IPS-18c (cell line): ENCODE data around the gene SULT1E1.

Experiments
- H3K4me3 ChIP-seq: 2 replicates; pipeline ENCODE4 v1.7.0; 2013; ENCODE audit warnings: low read depth, mild to moderate bottlenecking, low read length, moderate library complexity; ENCODE audit not compliant: insufficient read depth
- H3K9me3 ChIP-seq: one replicate; pipeline ENCODE4 v1.6.1; 2013; ENCODE audit warnings: mild to moderate bottlenecking, low read length, moderate library complexity; ENCODE audit not compliant: control insufficient read depth, insufficient read depth

Gene SULT1E1

GRCh38 chr4:69860052-69860451 is at the start of gene SULT1E1:
Gene SULT1E1 (minus strand): TSS chr4:69860145. CDS start chr4:69857644, 2,501 bp downstream.
- no peaks in the 10 kb centered on the region for H3K9me3 ChIP-seq
- no peak within 1 kb of the TSS for H3K4me3 ChIP-seq

GRCh38 chr4:69909195-69909594 is 49.2 kb upstream of the SULT1E1 start:
- Histone ChIP-seq H3K4me3 (no peak overlapping the region), H3K9me3 (no peaks in the 10 kb centered on the region)

GRCh38 chr4:69907151-69907550 is 47.2 kb upstream of the SULT1E1 start:
- no peaks in the 10 kb centered on the region for H3K9me3 ChIP-seq
- no peak overlapping the region for H3K4me3 ChIP-seq

- no peaks in the 10 kb centered on the region for H3K9me3 ChIP-seq
- no peak overlapping the region for H3K4me3 ChIP-seq
These were observed 36.7 kb upstream of the SULT1E1 start for GRCh38 chr4:69896530-69897116.

- no peaks in the 10 kb centered on the region for H3K9me3 ChIP-seq
- no peak overlapping the region for H3K4me3 ChIP-seq
These were observed 34.8 kb upstream of the SULT1E1 start for GRCh38 chr4:69894721-69895120.

- no peak overlapping the region for H3K4me3 ChIP-seq
These were observed 34.2 kb upstream of the SULT1E1 start for GRCh38 chr4:69894186-69894585.

GRCh38 chr4:69888336-69888735 is 28.4 kb upstream of the SULT1E1 start:
- no peaks in the 10 kb centered on the region for H3K9me3 ChIP-seq
- no peak overlapping the region for H3K4me3 ChIP-seq

More at GRCh38 chr4:69894186-69894585, 34.2 kb upstream of the SULT1E1 start:
- H3K9me3 ChIP-seq, result no peaks in the 10 kb centered on the region

GRCh38 chr4:69882150-69882549 is 22.2 kb upstream of the SULT1E1 start:
- Histone ChIP-seq H3K9me3 (no peaks in the 10 kb centered on the region), H3K4me3 (no peak overlapping the region)

GRCh38 chr4:69881173-69881773 is 21.3 kb upstream of the SULT1E1 start:
- Histone ChIP-seq H3K4me3 (no peak overlapping the region), H3K9me3 (no peaks in the 10 kb centered on the region)

- Histone ChIP-seq H3K4me3 (no peak overlapping the region), H3K9me3 (no peaks in the 10 kb centered on the region)
These were observed 18.3 kb upstream of the SULT1E1 start for GRCh38 chr4:69878250-69878649.

GRCh38 chr4:69877453-69877852 is 17.5 kb upstream of the SULT1E1 start:
- Histone ChIP-seq H3K4me3 (no peak overlapping the region), H3K9me3 (no peaks in the 10 kb centered on the region)

- Histone ChIP-seq H3K9me3 (no peaks in the 10 kb centered on the region), H3K4me3 (no peak overlapping the region)
These were observed 16.1 kb upstream of the SULT1E1 start for GRCh38 chr4:69876071-69876470.

- Histone ChIP-seq H3K9me3 (no peaks in the 10 kb centered on the region), H3K4me3 (no peak overlapping the region)
These were observed 15.6 kb upstream of the SULT1E1 start for GRCh38 chr4:69875576-69875975.

GRCh38 chr4:69874507-69874906 is 14.6 kb upstream of the SULT1E1 start:
- no peak overlapping the region for H3K4me3 ChIP-seq
- no peaks in the 10 kb centered on the region for H3K9me3 ChIP-seq

- H3K9me3 ChIP-seq, result no peaks in the 10 kb centered on the region
- no peak overlapping the region for H3K4me3 ChIP-seq
These were observed 1.8 kb upstream of the SULT1E1 start for GRCh38 chr4:69861756-69862155.

- no peaks in the 10 kb centered on the region for H3K9me3 ChIP-seq
- no peak overlapping the region for H3K4me3 ChIP-seq
These were observed 765 bp upstream of the SULT1E1 start for GRCh38 chr4:69860521-69861298.

- no peak overlapping the region for H3K4me3 ChIP-seq
These were observed 732 bp downstream of the SULT1E1 start for GRCh38 chr4:69859140-69859685.

GRCh38 chr4:69858690-69859089 is 1.3 kb downstream of the SULT1E1 start:
- H3K4me3 ChIP-seq, result no peak overlapping the region

More at GRCh38 chr4:69859140-69859685, 732 bp downstream of the SULT1E1 start:
- no peaks in the 10 kb centered on the region for H3K9me3 ChIP-seq

More at GRCh38 chr4:69858690-69859089, 1.3 kb downstream of the SULT1E1 start:
- H3K9me3 ChIP-seq, result no peaks in the 10 kb centered on the region
